ENCODE data around the gene MAPK4.

MAPK4 gene

DNA sequence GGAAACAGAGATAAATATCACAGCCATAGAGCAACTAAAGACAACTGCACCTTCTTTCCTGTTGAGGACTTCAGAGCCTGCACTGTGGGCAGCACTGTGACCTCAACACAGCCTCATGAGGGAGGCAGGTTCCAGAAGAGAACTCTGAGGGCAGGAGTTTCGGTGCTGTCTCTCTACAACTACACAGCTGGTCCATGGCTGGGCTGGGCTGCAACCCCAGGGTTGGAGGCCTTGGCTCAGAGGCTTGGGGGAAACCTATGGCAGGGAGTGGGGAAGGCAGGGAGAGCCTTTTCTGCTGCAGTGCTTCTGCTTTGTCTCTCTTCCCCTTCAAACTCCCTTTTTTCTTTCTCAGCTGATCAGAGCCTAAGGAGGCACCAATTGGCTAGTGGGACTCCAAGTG, 193.4 kb downstream of the MAPK4 start:
- Histone ChIP-seq H3K79me2 (ENCODE audit: low read length) (no peaks in the 10 kb centered on the region), H3K9ac (ENCODE audit: low read length) (no peak overlapping the region), H3K9me3 (ENCODE audit: insufficient read depth, low read length) (no peaks in the 10 kb centered on the region), H3K27ac (ENCODE audit: low read length) (no peak overlapping the region), H3K27me3 (ENCODE audit: low read depth, low read length) (peaks cover 73% of the 10 kb centered on the region), H3K4me1 (ENCODE audit: low read length) (no peaks in the 10 kb centered on the region), H2AFZ (ENCODE audit: low read depth, low read length) (no peak overlapping the region), H3K4me3 (ENCODE audit: low read length) (no peak overlapping the region), H4K20me1 (ENCODE audit: insufficient read depth, low read length) (no peaks in the 10 kb centered on the region), H3K4me2 (ENCODE audit: low read length) (no peak overlapping the region), H3K36me3 (replicated peaks; ENCODE audit: low read depth, low read length) (no peaks in the 10 kb centered on the region)
- TF ChIP-seq, protein P1, sequence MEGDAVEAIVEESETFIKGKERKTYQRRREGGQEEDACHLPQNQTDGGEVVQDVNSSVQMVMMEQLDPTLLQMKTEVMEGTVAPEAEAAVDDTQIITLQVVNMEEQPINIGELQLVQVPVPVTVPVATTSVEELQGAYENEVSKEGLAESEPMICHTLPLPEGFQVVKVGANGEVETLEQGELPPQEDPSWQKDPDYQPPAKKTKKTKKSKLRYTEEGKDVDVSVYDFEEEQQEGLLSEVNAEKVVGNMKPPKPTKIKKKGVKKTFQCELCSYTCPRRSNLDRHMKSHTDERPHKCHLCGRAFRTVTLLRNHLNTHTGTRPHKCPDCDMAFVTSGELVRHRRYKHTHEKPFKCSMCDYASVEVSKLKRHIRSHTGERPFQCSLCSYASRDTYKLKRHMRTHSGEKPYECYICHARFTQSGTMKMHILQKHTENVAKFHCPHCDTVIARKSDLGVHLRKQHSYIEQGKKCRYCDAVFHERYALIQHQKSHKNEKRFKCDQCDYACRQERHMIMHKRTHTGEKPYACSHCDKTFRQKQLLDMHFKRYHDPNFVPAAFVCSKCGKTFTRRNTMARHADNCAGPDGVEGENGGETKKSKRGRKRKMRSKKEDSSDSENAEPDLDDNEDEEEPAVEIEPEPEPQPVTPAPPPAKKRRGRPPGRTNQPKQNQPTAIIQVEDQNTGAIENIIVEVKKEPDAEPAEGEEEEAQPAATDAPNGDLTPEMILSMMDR (IDR thresholded peaks at IDR 0.05; ENCODE audit: low read depth, low read length), result no peak
- TF ChIP-seq EZH2phosphoT487 (IDR thresholded peaks at IDR 0.05; ENCODE audit: low read depth), result no peak

DNA sequence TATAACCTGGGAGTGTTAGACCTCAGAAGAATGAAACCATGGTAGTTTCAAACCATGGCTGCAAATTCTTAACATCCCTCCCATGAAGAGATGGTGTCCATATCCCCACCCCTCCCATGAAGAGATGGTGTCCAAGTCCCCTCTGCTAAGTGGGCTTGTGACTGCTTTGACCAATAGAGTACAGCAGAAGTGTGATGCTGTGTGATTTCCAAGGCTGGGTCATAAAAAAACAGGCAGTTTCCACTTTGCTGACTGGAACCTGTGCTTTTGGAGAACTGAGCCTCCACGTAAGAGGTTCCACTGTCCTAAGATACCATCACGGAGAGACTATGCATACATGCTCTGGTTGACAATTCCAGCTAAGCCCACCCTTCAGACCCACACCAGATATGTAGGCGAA, 194.4 kb downstream of the MAPK4 start:
- TF ChIP-seq EZH2phosphoT487 (IDR thresholded peaks at IDR 0.05; ENCODE audit: low read depth), result no peak
- TF ChIP-seq, protein P1 (IDR thresholded peaks at IDR 0.05; ENCODE audit: low read depth, low read length), result no peak

DNA sequence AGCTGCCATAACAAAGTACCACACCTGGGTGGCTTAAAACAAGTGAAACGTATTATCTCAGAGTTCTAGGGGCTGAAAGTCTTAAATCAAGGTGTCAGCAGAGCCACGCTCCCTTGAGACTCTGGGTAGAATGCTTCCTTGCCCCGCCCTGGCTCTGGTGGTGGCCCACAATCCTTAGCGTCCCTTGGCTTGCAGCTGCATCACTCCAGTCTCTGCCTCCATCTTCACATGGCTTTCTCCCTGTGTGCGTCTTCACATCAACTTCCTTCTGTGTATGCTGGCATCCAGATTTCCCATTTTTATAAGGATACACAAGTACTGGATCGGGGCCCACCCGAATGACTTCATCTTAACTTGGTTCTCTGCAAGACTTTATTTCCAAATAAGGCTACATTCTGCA, 197.5 kb downstream of the MAPK4 start:
- Histone ChIP-seq H3K4me1 (ENCODE audit: low read length) (no peaks in the 10 kb centered on the region), H3K79me2 (ENCODE audit: low read length) (no peaks in the 10 kb centered on the region), H3K9ac (ENCODE audit: low read length) (no peak overlapping the region), H3K9me3 (ENCODE audit: insufficient read depth, low read length) (no peaks in the 10 kb centered on the region), H3K36me3 (replicated peaks; ENCODE audit: low read depth, low read length) (no peaks in the 10 kb centered on the region), H3K27ac (ENCODE audit: low read length) (no peak overlapping the region), H2AFZ (ENCODE audit: low read depth, low read length) (no peak overlapping the region), H3K27me3 (ENCODE audit: low read depth, low read length) (peaks cover 73% of the 10 kb centered on the region), H3K4me3 (ENCODE audit: low read length) (no peak overlapping the region), H3K4me2 (ENCODE audit: low read length) (no peak overlapping the region), H4K20me1 (ENCODE audit: insufficient read depth, low read length) (no peaks in the 10 kb centered on the region)
- TF ChIP-seq, protein P1 (IDR thresholded peaks at IDR 0.05; ENCODE audit: low read depth, low read length), result no peak
- TF ChIP-seq EZH2phosphoT487 (IDR thresholded peaks at IDR 0.05; ENCODE audit: low read depth), result no peak

More for the DNA sequence above, 194.4 kb downstream of the MAPK4 start:
- Histone ChIP-seq H3K36me3 (replicated peaks; ENCODE audit: low read depth, low read length) (no peaks in the 10 kb centered on the region), H3K4me2 (ENCODE audit: low read length) (no peak overlapping the region), H4K20me1 (ENCODE audit: insufficient read depth, low read length) (no peaks in the 10 kb centered on the region), H3K9me3 (ENCODE audit: insufficient read depth, low read length) (no peaks in the 10 kb centered on the region), H3K27me3 (ENCODE audit: low read depth, low read length) (peaks cover 77% of the 10 kb centered on the region), H3K9ac (ENCODE audit: low read length) (no peak overlapping the region), H3K4me3 (ENCODE audit: low read length) (no peak overlapping the region), H3K79me2 (ENCODE audit: low read length) (no peaks in the 10 kb centered on the region), H2AFZ (ENCODE audit: low read depth, low read length) (no peak overlapping the region), H3K4me1 (ENCODE audit: low read length) (no peaks in the 10 kb centered on the region), H3K27ac (ENCODE audit: low read length) (no peak overlapping the region)

DNA sequence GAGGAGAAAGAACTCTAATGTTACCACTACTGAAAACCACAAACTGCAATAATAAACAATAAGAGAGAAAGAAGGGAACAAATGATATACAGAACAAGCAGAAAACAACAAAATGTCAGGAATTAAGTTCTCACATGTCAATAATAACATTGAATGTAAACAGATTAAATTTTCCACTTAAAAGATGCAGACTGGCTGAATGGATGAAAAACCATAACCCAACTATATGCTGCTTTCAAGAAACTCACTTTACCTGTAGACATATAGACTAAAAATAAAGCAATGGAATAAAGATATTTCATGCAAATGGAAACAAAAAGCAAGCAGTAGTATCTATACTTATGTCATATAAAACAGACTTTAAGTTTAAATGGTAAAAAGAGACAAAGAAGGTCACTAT, 209.6 kb downstream of the MAPK4 start:
- peaks cover 44% of the 10 kb centered on the region for H3K9me3 ChIP-seq (ENCODE audit: insufficient read depth, low read length)
- H2AFZ ChIP-seq (ENCODE audit: low read depth, low read length), result no peak overlapping the region
- H4K20me1 ChIP-seq (ENCODE audit: insufficient read depth, low read length), result no peaks in the 10 kb centered on the region
- no peak overlapping the region for H3K4me2 ChIP-seq (ENCODE audit: low read length)
- no peaks in the 10 kb centered on the region for H3K79me2 ChIP-seq (ENCODE audit: low read length)
- H3K4me3 ChIP-seq (ENCODE audit: low read length), result no peak overlapping the region
- no peak overlapping the region for H3K9ac ChIP-seq (ENCODE audit: low read length)
- TF ChIP-seq, protein P1 (IDR thresholded peaks at IDR 0.05; ENCODE audit: low read depth, low read length), result no peak
- no peak for TF ChIP-seq EZH2phosphoT487 (IDR thresholded peaks at IDR 0.05; ENCODE audit: low read depth)
- no peak overlapping the region for H3K27ac ChIP-seq (ENCODE audit: low read length)
- H3K4me1 ChIP-seq (ENCODE audit: low read length), result no peaks in the 10 kb centered on the region
- peaks cover 5% of the 10 kb centered on the region; the same call in 1 of the 2 replicates for H3K27me3 ChIP-seq (ENCODE audit: low read depth, low read length)
- no peaks in the 10 kb centered on the region for H3K36me3 ChIP-seq (replicated peaks; ENCODE audit: low read depth, low read length)

Measured in OCI-LY3 (cell line).